HL-60/S4 treated with retinoic acid at 250 ng/mL for 4 days and 3 days (cell line): ENCODE data around the gene NR2E3.

Source experiments
- in situ Hi-C: fragments of 300-500 bp; cut with MboI; formaldehyde crosslinking; loops from 2 replicates; pipeline ENCODE4 v1.7.0; 2022; ENCODE audit warnings: low sequenced_read_pairs

The NR2E3 gene

DNA sequence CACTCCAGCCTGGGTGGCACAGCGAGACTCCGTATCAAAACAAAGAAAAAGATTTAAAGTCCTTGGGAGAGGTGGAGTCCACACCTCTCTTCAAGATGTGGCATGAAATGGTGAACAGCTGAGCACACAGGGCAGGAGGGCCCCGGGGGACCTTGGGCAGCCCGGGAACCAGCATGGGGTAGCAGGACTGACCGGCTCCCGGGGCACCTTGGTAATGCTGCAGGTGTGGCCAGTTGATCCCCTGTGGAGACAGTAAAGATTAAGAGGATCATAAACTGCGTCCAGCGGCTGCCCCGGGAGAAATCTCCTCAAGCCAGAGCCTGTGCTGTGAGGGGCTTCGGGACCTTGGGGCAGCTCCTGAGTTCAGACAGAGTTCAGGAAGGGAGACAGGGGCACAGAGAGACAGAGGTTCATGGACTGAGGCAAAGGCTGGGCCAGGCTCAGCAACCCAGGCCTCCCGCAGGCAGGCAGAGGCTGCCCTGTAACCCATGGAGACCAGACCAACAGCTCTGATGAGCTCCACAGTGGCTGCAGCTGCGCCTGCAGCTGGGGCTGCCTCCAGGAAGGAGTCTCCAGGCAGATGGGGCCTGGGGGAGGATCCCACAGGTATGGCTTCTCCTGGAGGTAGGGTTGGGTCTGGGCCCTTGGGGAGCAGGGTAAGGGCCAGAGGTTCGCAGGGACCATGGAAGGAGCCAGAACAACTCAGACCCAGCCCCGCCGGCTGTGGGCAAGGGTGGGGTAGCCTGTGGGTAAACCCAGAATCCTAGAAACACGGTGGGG is at the start of gene NR2E3:
Gene NR2E3 (plus strand): TSS at position 299 of the 780 bp plus-strand sequence. CDS start 190 bp downstream, at position 489.
- in situ Hi-C loops: no loop called here

DNA sequence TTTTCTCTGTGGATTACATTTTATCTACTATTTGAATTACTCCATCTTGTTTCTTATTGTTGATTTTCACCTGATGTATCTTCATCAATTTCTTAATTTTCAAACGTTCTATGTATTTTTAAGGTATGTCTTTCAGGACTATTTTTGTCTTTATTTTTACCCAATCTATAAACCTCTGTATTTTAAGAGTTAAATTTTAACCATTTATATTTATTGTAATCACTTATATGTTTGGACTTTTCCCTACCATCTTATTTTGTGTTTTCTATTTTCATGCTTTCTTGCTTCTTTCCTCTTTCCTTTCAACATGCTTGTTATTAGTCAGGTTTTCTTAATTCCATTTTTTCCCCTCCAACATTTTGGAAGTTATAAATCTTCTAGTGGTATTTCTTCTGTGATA is 49.5 kb upstream of the NR2E3 start:
- in situ Hi-C loops: loop anchor here (25.0 kb wide), 1 partner anchor 401 kb away; no protein-coding TSS in a partner anchor

DNA sequence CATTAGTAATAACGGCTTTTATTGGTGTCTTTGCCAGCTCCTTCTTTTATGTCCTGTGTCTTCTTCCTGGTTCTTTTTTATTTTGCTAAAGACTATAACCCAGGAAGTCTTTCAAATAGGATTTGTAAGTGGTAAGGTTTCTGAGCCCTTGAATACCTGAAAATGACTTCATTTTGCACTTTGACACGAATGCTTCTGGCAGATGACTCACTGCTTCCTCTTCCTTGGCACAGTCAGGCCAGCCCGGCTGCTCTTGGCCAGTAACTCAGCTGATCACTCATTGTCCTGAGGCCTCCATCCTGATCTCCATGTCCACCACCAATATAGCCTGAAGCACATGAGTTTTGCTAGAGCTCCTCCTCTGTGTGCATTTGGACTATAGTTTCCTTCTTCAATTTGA is 48.7 kb upstream of the NR2E3 start:
- in situ Hi-C loops: loop anchor here (25.0 kb wide), 1 partner anchor 401 kb away; no protein-coding TSS in a partner anchor

DNA sequence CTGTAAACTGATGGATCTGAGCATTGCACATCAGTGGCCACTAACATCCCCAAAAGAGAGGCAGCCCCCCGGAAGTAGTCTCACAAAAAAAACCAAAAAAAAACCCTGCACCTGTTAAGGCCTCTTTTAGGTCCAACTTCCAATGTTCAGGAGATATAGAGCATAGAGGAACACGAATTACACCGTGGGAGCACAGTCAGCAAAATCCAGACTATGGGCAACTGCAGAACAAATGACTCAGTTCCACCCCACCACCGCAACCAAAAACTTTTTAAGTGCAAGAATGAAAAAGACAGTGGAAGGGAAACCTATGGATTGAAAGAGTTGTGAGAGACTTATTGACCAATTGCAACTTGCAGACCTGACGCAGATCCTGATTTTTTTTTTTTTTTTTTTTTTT is 42.2 kb upstream of the NR2E3 start:
- in situ Hi-C loops: loop anchor here (25.0 kb wide), 1 partner anchor 394 kb away; no protein-coding TSS in a partner anchor

DNA sequence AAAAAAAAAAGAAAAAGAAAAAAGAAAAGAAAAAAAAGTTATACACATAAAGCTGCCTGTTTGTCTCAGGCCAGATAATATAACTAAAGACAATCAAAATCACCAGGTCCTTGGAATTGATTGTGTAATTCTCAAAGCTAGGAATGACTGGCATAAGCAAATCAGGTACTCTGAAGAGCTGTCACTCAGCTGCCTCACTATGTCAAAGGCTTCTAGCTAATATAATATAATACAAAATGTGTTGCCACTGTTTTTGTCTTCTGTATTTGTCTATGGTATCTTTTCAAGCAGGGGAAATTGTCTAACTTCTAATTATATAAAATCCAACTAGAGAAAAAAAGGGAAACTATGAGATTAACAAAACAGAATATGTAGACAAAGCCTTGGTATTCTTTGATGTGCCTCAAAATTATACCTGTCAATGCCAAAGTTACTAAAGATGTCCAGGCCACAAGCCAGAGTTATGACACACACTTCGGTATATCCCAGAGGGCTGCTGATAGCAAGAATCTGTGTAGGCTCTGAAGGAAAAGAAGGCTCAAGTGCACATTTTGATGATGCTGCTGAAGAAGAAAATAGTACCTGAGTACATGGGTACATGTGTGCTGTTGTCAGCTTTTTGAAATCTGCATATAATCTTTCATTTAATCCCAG is 37.0 kb upstream of the NR2E3 start:
- in situ Hi-C loops: loop anchor here (25.0 kb wide), 1 partner anchor 389 kb away; no protein-coding TSS in a partner anchor

DNA sequence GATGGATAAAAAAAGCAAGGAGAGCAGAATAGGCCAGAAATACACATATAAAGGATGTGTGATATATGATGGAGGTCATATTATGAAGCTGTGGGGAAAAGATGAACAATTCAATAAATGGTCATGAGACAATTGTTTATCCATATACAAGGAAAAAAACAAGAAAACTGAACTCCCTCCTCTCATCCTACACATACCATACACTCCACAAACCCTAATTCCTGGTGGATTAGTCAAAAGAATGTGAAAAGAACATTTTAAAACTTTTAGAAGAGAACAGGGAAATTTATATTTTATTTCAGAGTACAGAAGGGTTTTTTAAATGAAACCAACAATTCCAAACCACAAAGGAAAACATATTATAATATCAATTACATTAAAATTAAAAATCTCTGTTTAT is 34.5 kb upstream of the NR2E3 start:
- in situ Hi-C loops: no loop called here

DNA sequence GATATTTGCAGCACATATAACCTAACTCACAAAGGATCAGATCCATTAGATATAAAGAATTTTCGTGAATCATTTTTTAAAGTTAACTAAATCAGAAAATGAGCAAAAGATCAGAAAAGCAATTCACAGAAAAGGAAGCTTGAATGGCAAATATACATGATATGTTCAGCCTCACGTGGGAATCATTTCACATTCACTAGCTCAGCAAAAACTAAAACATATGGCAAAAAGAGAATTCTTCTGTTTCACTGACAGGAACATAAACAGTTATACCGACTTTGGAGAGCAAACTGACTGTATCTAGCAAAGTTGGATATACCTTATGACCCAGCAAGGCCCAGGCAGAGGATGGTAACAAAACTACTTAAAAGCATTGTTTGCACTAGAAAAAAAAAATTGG is 34.0 kb upstream of the NR2E3 start:
- in situ Hi-C loops: no loop called here

DNA sequence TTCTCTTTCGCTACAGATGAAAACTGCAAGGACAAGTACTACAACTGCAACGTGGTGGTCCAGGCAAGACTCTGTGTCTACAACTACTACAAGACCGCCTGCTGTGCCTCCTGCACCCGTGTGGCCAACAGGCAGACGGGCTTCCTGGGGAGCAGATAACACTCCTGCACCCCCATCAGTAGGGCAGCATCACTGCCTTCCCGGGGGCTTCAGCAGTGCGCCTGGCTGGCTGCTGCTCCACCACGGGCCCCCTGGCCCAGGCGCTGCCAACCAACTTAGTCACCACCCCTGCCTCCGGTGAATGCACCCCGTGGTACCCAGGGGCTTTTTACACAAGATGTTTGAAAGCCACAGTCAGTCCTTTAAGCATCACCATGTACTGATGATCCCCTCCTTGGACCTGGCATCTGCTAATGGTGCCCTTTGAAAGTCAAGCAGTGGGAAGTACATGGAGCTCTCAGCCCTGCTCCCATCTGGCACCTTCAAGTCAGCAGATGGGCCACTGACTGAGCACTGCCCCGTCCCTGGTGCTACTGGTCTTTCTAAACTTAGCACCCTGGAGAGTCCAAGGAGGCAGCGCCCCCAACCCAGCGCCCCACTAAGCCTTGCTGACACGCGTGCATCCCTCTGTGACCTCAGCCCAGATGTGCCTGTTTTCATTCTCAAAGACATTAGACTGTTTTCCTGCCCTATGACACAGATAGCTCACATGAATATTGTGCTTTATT is 33.0 kb upstream of the NR2E3 start:
- in situ Hi-C loops: no loop called here

DNA sequence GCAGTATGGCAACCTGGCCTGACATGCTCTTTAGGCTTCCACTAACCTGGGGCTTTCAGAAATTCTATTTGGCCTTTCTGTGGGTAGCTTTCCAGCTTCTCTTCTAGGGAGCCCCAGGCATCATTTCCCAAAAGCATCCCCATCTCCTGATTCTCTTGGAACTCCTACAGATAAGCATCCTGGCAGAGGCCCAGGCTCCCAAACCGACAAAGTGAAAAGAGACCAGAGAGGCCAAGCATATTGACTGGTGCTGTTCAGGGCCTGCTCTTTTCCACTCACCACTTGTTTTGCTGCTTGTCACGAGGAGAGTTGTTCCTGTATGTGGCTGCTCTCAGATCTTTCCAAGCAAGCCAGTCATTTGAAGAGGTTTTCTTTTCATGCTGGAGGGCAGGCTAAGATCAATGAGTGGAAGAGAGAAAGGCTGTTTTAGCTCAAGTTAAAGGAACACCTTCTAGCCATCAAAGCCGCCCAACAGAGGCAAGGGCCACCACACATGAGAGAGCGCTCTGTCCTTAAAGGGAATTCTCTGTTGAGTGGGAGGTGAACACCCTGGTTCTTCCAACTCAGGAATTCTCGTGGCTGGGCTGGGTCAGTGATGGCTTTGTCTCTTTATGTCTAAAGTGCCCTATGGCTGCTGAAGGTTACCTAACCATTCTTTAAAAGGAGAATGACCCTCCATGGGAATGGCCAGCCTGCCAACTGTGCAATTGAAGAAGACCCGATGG is 31.1 kb upstream of the NR2E3 start:
- in situ Hi-C loops: no loop called here

DNA sequence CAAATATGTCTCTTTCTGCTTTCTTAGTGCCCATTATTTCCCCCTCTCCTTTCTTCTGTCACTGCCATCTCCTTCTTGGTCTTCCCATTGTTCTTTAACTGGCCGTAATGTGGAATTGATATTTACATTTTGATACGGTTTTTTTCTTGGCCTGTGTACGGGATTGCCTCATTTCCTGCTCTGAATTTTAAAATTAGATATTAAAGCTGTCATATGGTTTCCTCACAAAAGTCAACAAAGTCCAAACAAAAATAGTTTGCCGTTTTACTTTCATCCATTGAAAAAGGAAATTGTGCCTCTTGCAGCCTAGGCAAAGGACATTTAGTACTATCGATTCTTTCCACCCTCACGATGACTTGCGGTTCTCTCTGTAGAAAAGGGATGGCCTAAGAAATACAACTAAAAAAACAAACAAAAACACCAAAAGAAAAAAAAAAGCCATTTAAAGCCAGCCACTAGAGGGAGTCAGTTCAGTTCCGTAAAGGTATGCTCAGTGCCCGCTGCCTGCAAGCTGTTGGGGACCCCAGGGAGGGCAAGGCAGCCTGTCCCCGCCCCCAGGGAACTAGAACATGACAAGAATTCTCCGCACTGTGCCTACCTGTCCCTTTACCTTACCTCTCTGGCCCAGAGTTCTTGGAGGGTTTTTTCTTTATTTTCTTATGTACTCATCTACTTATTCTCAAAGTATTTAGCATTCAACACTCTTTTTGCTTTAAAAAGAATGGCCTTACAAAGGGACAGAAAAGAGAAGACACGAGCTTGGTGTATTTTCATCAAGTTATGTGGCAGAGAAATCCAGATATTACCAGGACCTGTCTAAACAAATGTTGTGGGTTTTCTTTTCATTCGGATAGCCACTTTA is 30.0 kb upstream of the NR2E3 start:
- in situ Hi-C loops: no loop called here

DNA sequence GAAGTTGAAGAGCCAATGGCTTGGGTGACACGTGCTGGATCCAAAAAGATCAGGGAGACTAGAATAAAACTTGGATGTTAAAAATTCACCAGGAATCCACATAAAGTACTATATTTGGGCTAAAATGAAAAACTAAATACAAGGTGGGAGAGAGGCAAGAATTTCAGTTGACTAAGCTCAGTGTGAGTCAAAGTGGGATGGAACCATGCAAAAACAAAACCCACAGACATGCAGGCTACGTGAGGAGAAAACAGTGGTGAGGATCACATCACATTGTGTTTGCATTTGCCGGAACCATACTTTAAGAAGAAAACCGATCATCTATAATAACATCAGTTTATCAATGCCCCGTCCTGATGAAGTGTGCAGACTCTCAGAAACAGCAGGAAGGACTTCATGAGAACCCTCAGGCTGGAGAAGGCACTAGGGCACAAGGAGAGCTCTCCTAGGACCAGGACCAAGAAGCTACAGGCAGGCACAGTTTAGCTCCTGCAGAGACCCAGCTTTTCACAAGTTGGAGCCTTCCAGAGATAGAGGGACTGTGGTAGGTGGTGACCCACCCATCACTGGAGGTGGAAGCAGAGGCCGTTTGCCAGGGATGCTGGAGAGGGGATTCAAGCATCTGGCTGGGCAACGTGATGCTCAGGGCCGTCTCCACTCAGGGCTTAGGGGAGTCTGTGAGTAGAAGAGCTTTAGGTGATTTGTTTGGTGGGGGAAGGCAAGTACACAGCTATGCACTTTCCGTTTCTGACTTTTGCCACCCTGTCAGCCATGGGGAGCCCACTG is 29.0 kb upstream of the NR2E3 start:
- in situ Hi-C loops: no loop called here

DNA sequence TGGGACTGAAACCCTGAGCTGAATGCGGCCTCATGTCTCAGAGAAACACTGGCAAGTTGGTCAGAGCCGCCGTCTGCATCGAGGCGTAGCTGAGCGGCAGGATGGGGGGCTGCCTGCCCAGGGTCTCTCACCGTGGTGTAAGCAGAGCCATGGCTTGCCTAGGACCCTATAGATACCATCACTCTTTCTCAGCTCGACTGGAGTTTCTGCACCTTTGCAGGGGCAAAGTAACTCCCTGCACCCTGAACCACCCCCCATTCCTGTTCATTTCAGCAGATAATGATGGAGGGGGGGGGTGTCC is 28.4 kb upstream of the NR2E3 start:
- in situ Hi-C loops: no loop called here

DNA sequence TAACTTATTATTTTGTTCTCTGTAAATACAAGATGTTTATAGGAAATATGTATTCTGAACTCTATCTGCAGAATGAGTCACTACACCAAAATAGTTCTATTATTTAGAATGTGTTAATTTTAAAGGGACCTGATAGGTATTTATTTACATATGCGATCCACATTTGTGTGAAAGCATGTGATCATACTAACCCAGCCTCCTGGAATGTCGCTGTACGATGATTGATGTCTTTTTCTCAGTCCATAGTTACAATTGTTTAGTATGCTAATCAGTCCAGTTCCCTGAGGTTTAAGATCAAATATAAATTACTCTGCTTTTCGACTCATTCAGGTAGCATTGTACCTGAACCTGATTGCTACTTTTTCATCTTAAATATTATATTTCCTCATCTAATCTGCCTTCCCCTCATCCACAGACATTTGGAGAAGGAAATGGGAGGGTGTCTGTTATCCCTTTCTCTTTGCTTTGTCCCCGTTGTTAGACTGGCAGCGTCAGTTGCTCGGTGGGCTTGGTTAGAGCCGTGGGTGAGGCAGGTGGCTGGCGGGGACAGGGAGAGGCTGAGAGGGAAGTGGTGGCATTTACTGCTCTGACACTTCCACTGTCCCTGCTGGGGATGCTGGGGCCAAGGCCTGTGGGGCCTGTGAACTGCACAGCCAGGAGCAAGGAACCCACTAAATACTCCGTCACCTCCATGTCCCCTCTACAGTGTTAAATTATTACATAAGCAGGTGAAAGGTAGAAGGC is 27.8 kb upstream of the NR2E3 start:
- in situ Hi-C loops: no loop called here

DNA sequence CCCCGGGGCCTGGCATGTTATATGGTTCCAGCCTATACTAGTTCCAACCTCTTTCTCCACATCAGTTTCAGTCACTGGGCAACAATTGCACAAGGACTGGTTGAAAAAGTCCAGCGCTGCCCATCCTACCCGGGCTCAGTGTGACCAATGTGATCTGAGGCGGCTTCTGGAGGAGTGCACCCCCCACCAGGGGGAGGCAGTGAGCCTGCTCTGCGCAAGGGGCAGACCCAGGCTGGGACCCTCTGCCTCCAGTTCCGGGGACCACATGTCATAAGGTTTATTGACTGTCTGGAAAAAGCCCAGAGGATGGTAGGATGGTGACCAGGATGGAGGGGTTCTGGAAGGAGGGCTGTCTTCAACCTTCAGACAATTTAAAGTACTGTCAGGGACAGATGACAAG is 25.6 kb upstream of the NR2E3 start:
- in situ Hi-C loops: no loop called here

DNA sequence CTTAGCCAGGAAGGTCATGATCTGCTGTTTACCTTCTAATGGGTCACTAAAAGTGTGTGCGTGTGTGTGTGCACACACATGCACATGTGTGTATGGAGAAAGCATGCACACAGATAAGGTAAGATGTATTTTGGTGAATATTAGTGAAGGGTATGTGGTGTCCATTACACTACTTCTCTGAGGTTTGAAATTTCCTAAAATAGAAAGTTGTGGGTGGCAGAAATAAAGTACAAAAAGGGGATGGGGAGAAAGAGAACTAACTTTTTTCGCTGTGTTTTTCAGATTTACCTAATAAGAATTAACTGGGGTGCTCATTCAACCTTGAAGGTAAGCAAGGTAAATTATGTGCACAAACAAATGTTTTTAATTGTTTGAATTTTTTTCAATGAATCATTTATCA is 24.4 kb upstream of the NR2E3 start:
- in situ Hi-C loops: no loop called here

DNA sequence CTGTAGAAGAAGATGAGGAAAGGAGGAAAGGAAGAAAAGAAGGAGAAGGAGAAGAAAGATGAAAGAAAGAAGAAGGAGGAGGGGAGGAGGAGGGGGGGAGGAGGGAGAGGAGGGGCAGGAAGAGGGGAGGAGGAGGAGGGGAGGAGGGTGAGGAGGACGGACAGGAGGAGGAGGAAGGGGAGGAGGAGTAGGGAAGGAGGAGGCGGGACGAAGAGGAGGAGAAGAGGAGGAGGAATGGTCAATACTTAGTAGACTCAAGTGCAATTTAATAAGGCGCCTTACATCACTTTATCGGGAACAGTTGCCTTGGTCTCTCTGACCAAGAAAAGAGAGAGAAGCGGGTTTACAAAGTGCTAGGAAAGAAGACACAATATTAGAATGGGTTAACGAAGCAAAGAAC is 23.7 kb upstream of the NR2E3 start:
- in situ Hi-C loops: no loop called here

DNA sequence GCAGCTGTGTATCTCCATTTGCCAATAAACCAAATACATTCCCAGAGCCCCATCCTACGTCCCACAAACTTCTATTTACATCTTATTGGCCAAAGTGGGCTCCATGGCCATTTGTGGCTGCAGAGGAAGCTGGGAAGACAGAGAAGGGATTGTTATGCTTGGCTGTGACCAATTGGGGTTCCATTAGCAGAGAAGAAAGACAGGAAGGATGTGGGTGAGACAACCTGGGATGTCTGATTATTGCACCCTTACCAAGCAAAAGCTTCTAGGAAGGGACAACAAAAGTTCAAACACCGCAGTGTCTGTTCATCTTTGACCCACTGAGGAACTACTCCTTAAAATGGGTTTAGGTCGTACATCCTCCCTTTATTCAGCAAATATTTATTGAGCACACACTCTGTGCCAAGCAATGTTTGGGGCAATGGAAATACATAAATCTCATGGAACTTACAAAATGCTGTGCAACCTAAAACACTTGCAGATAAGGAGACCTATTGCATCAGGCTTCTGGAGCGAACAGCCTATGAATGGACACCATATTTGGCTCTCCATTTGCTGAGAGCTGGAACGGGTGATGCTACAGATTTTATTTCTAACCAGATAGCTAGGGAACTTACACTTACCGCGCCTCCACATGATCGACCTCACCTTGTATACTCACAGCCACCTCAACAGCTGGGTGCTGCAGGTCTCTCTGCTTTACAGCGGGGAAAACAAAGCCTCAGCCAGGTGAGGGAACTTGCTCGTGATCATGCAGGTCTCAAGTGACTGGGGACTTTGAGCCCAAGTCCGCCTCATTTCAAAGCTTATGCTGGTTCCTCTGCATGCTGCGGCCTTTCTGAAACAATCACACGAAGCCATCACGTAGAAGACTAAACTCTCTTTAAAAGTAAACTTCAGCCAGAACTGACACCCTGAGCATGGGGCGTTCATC is 21.4 kb upstream of the NR2E3 start:
- in situ Hi-C loops: no loop called here

DNA sequence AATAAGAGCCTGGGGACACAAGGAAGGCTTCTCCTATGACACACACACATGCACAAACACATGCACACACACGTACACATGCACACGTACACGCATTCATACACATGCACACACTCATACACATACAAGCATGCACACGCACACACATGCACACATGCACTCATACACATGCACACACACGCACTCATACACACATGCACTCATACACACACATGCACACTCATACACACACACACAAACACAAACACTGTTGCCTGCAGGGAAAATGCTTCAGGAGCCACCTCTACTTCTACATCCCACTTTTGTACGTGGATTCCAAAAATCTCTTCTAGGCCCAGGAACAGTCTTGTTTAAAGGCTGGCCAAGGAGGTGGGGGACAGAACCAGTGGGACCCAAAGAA is 20.7 kb upstream of the NR2E3 start:
- in situ Hi-C loops: no loop called here
